HepG2 (cell line): Measurements from ENCODE around the gene ADAMTS16. TPM values are rescaled to one million over a fixed set of nuclear protein-coding genes. Genes with fewer than 3 reads are reported as not detected.

Experiments
- BRD4 ChIP-seq: sonication (generic); formaldehyde crosslinking; IDR thresholded peaks from 2 replicates; pipeline ENCODE4 v1.4.0; 2020; ENCODE audit warnings: missing genetic modification reagents
- CHD2 ChIP-seq: IDR thresholded peaks from 2 replicates; pipeline ENCODE4 v1.6.1; 2011; ENCODE audit warnings: low read depth, low read length, improper control_type of control experiment
- DR1 ChIP-seq: sonication (generic); formaldehyde crosslinking; IDR thresholded peaks from 2 replicates; pipeline ENCODE4 v1.8.0; 2021; ENCODE audit warnings: mild to moderate bottlenecking, missing genetic modification reagents, inconsistent platforms
- ETV6 ChIP-seq: sonication (generic); formaldehyde crosslinking; conservative IDR thresholded peaks from 2 replicates; pipeline ENCODE4 v1.4.0; 2020; ENCODE audit warnings: missing genetic modification reagents
- GABPB1 ChIP-seq: IDR thresholded peaks from 2 replicates; pipeline ENCODE4 v1.6.1; 2016; ENCODE audit warnings: mild to moderate bottlenecking, missing genetic modification reagents, moderate library complexity, missing compliant biosample characterization
- GATAD2A ChIP-seq: IDR thresholded peaks from 2 replicates; pipeline ENCODE4 v1.6.1; 2016
- HMGA1 ChIP-seq: sonication (generic); formaldehyde crosslinking; conservative IDR thresholded peaks from 2 replicates; pipeline ENCODE4 v1.4.0; 2020; ENCODE audit warnings: missing genetic modification reagents
- IRF1 ChIP-seq: sonication (generic); formaldehyde crosslinking; IDR thresholded peaks from 2 replicates; pipeline ENCODE4 v1.4.0; 2020; ENCODE audit warnings: low read depth, mild to moderate bottlenecking, missing genetic modification reagents
- KLF13 ChIP-seq: sonication (generic); formaldehyde crosslinking; IDR thresholded peaks from 2 replicates; pipeline ENCODE4 v1.4.0; 2020; ENCODE audit warnings: mild to moderate bottlenecking, missing genetic modification reagents
- MYNN ChIP-seq: sonication (generic); formaldehyde crosslinking; IDR thresholded peaks from 2 replicates; pipeline ENCODE4 v1.4.0; 2020; ENCODE audit warnings: mild to moderate bottlenecking, low read depth, missing genetic modification reagents
- NBN ChIP-seq: fragments of 450-650 bp; conservative IDR thresholded peaks from 2 replicates; pipeline ENCODE4 v1.6.1; 2017
- NPAS2 ChIP-seq: sonication (generic); formaldehyde crosslinking; IDR thresholded peaks from 2 replicates; pipeline ENCODE4 v1.8.0; 2022; ENCODE audit warnings: mild to moderate bottlenecking, missing genetic modification reagents, borderline replicate concordance
- RAD51 ChIP-seq: fragments of 450-650 bp; IDR thresholded peaks from 2 replicates; pipeline ENCODE4 v1.6.1; 2016; ENCODE audit warnings: borderline replicate concordance
- SAP130 ChIP-seq: IDR thresholded peaks from 2 replicates; pipeline ENCODE4 v1.6.1; 2016; ENCODE audit warnings: low read depth
- SMARCC2 ChIP-seq: fragments of 450-650 bp; IDR thresholded peaks from 2 replicates; pipeline ENCODE4 v1.6.1; 2017; ENCODE audit warnings: antibody characterized with exemption, mild to moderate bottlenecking
- SP2 ChIP-seq: sonication (generic); formaldehyde crosslinking; IDR thresholded peaks from 2 replicates; pipeline ENCODE4 v1.5.1; 2020; ENCODE audit warnings: mild to moderate bottlenecking, missing genetic modification reagents
- TAF15 ChIP-seq: fragments of 200-400 bp; formaldehyde crosslinking; IDR thresholded peaks from one replicate; pipeline ENCODE4 v1.6.1; 2018; ENCODE audit warnings: mild to moderate bottlenecking, low read depth, low read length; ENCODE audit not compliant: poor library complexity, severe bottlenecking
- TOE1 ChIP-seq: sonication (generic); formaldehyde crosslinking; IDR thresholded peaks from 2 replicates; pipeline ENCODE4 v1.4.0; 2020; ENCODE audit warnings: mild to moderate bottlenecking, missing genetic modification reagents
- ZEB1 ChIP-seq: IDR thresholded peaks from 2 replicates; pipeline ENCODE4 v1.6.1; 2012; ENCODE audit warnings: mild to moderate bottlenecking, low read depth, inconsistent platforms; ENCODE audit not compliant: insufficient replicate concordance
- ZIK1 ChIP-seq: sonication (generic); formaldehyde crosslinking; IDR thresholded peaks from 2 replicates; pipeline ENCODE4 v1.5.0; 2020; ENCODE audit warnings: mild to moderate bottlenecking, low read depth, missing genetic modification reagents, borderline replicate concordance
- ZKSCAN5 ChIP-seq: sonication (generic); formaldehyde crosslinking; IDR thresholded peaks from 2 replicates; pipeline ENCODE4 v1.5.1; 2020; ENCODE audit warnings: mild to moderate bottlenecking, missing genetic modification reagents
- ZKSCAN8 ChIP-seq: IDR thresholded peaks from 2 replicates; pipeline ENCODE4 v1.6.1; 2016; ENCODE audit warnings: borderline replicate concordance, missing genetic modification reagents, missing compliant biosample characterization
- ZNF24 ChIP-seq: fragments of 450-650 bp; IDR thresholded peaks from 2 replicates; pipeline ENCODE4 v1.6.1; 2017; ENCODE audit warnings: antibody characterized with exemption, mild to moderate bottlenecking
- ZNF251 ChIP-seq: sonication (generic); formaldehyde crosslinking; IDR thresholded peaks from 2 replicates; pipeline ENCODE4 v1.9.0; 2021; ENCODE audit warnings: mild to moderate bottlenecking, missing genetic modification reagents
- ZNF264 ChIP-seq: sonication (generic); formaldehyde crosslinking; IDR thresholded peaks from 2 replicates; pipeline ENCODE4 v1.4.0; 2020; ENCODE audit warnings: missing genetic modification reagents
- ZNF563 ChIP-seq: sonication (generic); formaldehyde crosslinking; IDR thresholded peaks from 2 replicates; pipeline ENCODE4 v1.8.0; 2022; ENCODE audit warnings: mild to moderate bottlenecking, moderate library complexity, missing genetic modification reagents
- ZNF580 ChIP-seq: IDR thresholded peaks from 2 replicates; pipeline ENCODE4 v1.6.1; 2016; ENCODE audit warnings: low read depth, borderline replicate concordance
- ZNF687 ChIP-seq: sonication (generic); formaldehyde crosslinking; IDR thresholded peaks from 2 replicates; pipeline ENCODE4 v1.5.1; 2020; ENCODE audit warnings: mild to moderate bottlenecking, missing genetic modification reagents, moderate library complexity
- ZZZ3 ChIP-seq: sonication (generic); formaldehyde crosslinking; IDR thresholded peaks from 2 replicates; pipeline ENCODE4 v1.4.0; 2020; ENCODE audit warnings: missing genetic modification reagents, mild to moderate bottlenecking, borderline replicate concordance
- polyA plus RNA-seq, 8 experiments: library from polyadenylated mRNA; depleted of rRNA in 3 of 8; stranded (reverse) in 7 of 8; unstranded in 1 of 8; fragments of >200 nt; fragmentation: Illumina TruSeq in 4 of 8; extraction: Trizol in 4 of 8; gene quantifications; 2 replicates each; pipeline versions ENCODE4 v1.2.1 to v1.2.3, GENCODE V29; 2011 to 2016; ENCODE audit warnings: low read depth in 4 of 8, missing spikeins in 1 of 8, mixed read lengths in 1 of 8; ENCODE audit not compliant: insufficient read depth in 1 of 8
- total RNA-seq, 5 experiments: library from RNA; depleted of rRNA; stranded (reverse); fragments of >200 nt; fragmentation: Illumina TruSeq; extraction: Trizol; gene quantifications; 2 replicates each; pipeline ENCODE4 v1.2.3, GENCODE V29; 2016; ENCODE audit warnings: low read depth in 1 of 5

Gene ADAMTS16
- total and polyA plus RNA-seq, 2 of the 13 experiments (the other 11 are each of a cell fraction or from before 2014, with no cell fraction given) = 0.02 to 0.03 TPM

- TF ChIP-seq TAF15 = no peak
- no peak for TF ChIP-seq ETV6 (CRISPR knock-in tag)
- TF ChIP-seq ZIK1 (CRISPR knock-in tag) = no peak
- no peak for TF ChIP-seq ZNF580 (CRISPR knock-in tag)
- no peak for TF ChIP-seq DR1
- no peak for TF ChIP-seq MYNN (CRISPR knock-in tag)
- no peak for TF ChIP-seq ZNF251 (CRISPR knock-in tag)
- TF ChIP-seq CHD2 = no peak
- no peak for TF ChIP-seq ZEB1
- TF ChIP-seq ZNF24 = 0 out of 2 replicates have a peak, but pooled peaks have one; percentile 45
- TF ChIP-seq ZZZ3 (CRISPR knock-in tag) = no peak
- no peak for TF ChIP-seq ZNF264
- TF ChIP-seq NBN = no peak
- TF ChIP-seq TOE1 (CRISPR knock-in tag) = no peak
- TF ChIP-seq SAP130 (CRISPR knock-in tag) = peak; percentile 65
- TF ChIP-seq GATAD2A (CRISPR knock-in tag) = peak; percentile 83; the same call in 1 of the 2 replicates
- no peak for TF ChIP-seq SMARCC2
- no peak for TF ChIP-seq HMGA1
- TF ChIP-seq SP2 = no peak
- peak; percentile 39 for TF ChIP-seq ZNF687 (CRISPR knock-in tag)
- TF ChIP-seq KLF13 (CRISPR knock-in tag) = no peak
- TF ChIP-seq ZNF563 (CRISPR knock-in tag) = no peak
- no peak for TF ChIP-seq ZKSCAN8 (CRISPR knock-in tag)
- no peak for TF ChIP-seq BRD4 (CRISPR knock-in tag)
- no peak for TF ChIP-seq NPAS2 (CRISPR knock-in tag)
- no peak for TF ChIP-seq ZKSCAN5 (CRISPR knock-in tag)
- no peak for TF ChIP-seq RAD51
- no peak for TF ChIP-seq GABPB1 (CRISPR knock-in tag)
- no peak for TF ChIP-seq IRF1 (CRISPR knock-in tag)
These were observed 210.0 kb downstream of the ADAMTS16 start (continued) for GRCh38 chr5:5350101-5350500.
